NT2/D1 (cell line): Measurements from ENCODE around the gene CC2D2A.

Experiments
- YY1 ChIP-seq: IDR thresholded peaks from 2 replicates; pipeline ENCODE4 v1.6.1; 2011; ENCODE audit not compliant: insufficient read length, insufficient read depth
- ZNF274 ChIP-seq: IDR thresholded peaks from 2 replicates; pipeline ENCODE4 v1.6.1; 2011; ENCODE audit warnings: mild to moderate bottlenecking, low read depth, low read length

GRCh38 chr4:15585331-15585730 lies 115.6 kb downstream of the CC2D2A start:
- no peak for TF ChIP-seq ZNF274
- TF ChIP-seq YY1: no peak
